KOPT-K1 (cell line): ENCODE data around the gene PROK1.

Source experiments
- H3K27ac ChIP-seq: fragments of 200-600 bp; sonication (generic); 2 replicates; pipeline ENCODE4 v1.5.1; 2016; ENCODE audit warnings: antibody characterized with exemption, mild to moderate bottlenecking, low read depth, low read length; ENCODE audit not compliant: poor library complexity, severe bottlenecking
- H3K36me3 ChIP-seq: fragments of 200-600 bp; sonication (generic); 2 replicates; pipeline ENCODE4 v1.5.1; 2017; ENCODE audit warnings: antibody characterized with exemption, mild to moderate bottlenecking, low read length, moderate library complexity; ENCODE audit not compliant: insufficient read depth
- H3K9me3 ChIP-seq: fragments of 200-600 bp; sonication (generic); 2 replicates; pipeline ENCODE4 v1.5.1; 2017; ENCODE audit warnings: antibody characterized with exemption, low read length, mild to moderate bottlenecking; ENCODE audit not compliant: insufficient read depth, poor library complexity, severe bottlenecking

The PROK1 gene

GRCh38 chr1:110502402-110503151 lies 51.6 kb downstream of the PROK1 start:
- Histone ChIP-seq H3K27ac (no peak overlapping the region), H3K36me3 (no peaks in the 10 kb centered on the region), H3K9me3 (no peaks in the 10 kb centered on the region)

DNA sequence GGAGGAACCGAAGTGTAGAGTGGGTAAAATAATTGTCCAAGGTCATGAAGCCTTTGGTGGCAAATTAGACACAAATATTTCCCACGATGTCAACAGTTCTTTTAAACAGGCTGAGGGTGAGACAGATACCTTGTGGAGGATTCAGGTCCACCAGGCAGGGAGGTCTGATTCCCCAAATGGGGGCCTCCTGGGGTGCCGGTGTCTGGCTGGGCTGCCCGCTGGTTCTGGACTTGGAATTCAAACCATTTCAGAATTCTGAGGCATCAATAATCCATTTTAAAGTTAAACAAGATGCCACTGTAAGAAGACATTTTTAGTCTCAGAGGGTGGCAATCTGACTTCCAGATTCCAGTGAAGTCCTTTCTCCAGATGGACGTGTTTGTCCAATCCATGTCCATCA lies 52.5 kb downstream of the PROK1 start:
- Histone ChIP-seq H3K36me3 (no peaks in the 10 kb centered on the region), H3K27ac (no peak overlapping the region), H3K9me3 (no peaks in the 10 kb centered on the region)

DNA sequence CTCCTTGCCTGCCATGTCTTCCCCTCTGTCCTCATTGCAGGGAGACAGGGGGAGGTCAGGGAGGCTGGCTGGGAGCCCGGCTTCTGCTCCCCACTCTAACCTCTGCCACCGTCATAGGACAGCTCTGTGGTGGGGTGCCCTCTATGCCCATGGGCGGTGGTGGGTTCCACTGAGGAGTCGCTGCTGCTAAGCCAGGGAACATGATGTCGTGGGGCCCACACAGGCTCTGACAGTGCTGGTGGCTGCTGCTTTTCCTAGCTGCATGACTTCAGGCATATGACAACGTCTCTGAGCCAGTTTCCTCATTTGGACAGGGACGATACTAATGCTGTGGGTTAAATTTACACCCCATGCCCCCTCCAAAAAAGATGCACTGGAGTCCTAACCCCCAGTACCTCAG lies 53.3 kb downstream of the PROK1 start:
- Histone ChIP-seq H3K9me3 (no peaks in the 10 kb centered on the region), H3K27ac (no peak overlapping the region), H3K36me3 (no peaks in the 10 kb centered on the region)

GRCh38 chr1:110505596-110505995 lies 54.6 kb downstream of the PROK1 start:
- no peaks in the 10 kb centered on the region for H3K36me3 ChIP-seq
- H3K9me3 ChIP-seq: no peaks in the 10 kb centered on the region
- no peak overlapping the region for H3K27ac ChIP-seq

DNA sequence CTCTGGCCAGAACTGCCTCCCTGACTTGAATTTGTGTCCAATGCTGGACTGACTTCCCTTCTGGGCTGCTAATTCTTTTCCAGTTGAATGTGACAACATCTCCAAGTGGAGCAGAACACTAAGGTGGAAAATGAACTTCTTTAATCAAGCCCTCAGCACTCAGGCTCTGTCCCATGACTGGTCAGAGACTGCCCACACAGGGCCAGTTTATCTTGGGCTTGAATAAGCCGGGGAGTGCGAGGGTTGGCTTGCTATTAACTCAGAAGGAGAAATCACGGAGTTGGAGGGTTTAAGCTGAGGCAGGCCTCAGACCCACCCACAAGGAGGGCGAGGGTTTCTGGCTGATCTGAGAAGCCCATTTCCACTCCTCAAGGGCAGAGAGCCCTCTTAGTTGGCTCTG lies 55.6 kb downstream of the PROK1 start:
- H3K9me3 ChIP-seq: no peaks in the 10 kb centered on the region
- no peaks in the 10 kb centered on the region for H3K36me3 ChIP-seq
- H3K27ac ChIP-seq: no peak overlapping the region
